HepG2 (cell line): ENCODE measurements around the gene SPC24. TPM values are rescaled to one million over a fixed set of nuclear protein-coding genes. Genes with fewer than 3 reads are reported as not detected.
A peak's percentile ranks its signal among the peaks of the same experiment; 100 is the strongest.

ENCODE experiments used
- ARID2 ChIP-seq: sonication (generic); formaldehyde crosslinking; IDR thresholded peaks from 2 replicates; pipeline ENCODE4 v1.8.1; 2022; ENCODE audit warnings: mild to moderate bottlenecking, missing genetic modification reagents, borderline replicate concordance
- BORCS8-MEF2B ChIP-seq: sonication (generic); formaldehyde crosslinking; IDR thresholded peaks from 2 replicates; pipeline ENCODE4 v1.8.0; 2022; ENCODE audit warnings: mild to moderate bottlenecking, missing genetic modification reagents
- E2F1 ChIP-seq: sonication (generic); formaldehyde crosslinking; IDR thresholded peaks from 2 replicates; pipeline ENCODE4 v1.5.0; 2020; ENCODE audit warnings: missing genetic modification reagents
- E2F2 ChIP-seq: sonication (generic); formaldehyde crosslinking; IDR thresholded peaks from 2 replicates; pipeline ENCODE4 v1.4.0; 2020; ENCODE audit warnings: missing genetic modification reagents, borderline replicate concordance
- E2F5 ChIP-seq: sonication (generic); formaldehyde crosslinking; conservative IDR thresholded peaks from 2 replicates; pipeline ENCODE4 v1.4.0; 2020; ENCODE audit warnings: missing genetic modification reagents
- EHMT2 ChIP-seq: fragments of 200-600 bp; sonication (generic); IDR thresholded peaks from 2 replicates; pipeline ENCODE4 v1.7.0; 2017; ENCODE audit warnings: antibody characterized with exemption, low read depth, low read length, borderline replicate concordance
- FOXA3 ChIP-seq: IDR thresholded peaks from 2 replicates; pipeline ENCODE4 v1.6.1; 2016; ENCODE audit warnings: missing genetic modification reagents, missing compliant biosample characterization
- GATAD1 ChIP-seq: IDR thresholded peaks from 2 replicates; pipeline ENCODE4 v1.6.1; 2016; ENCODE audit warnings: missing genetic modification reagents, missing compliant biosample characterization
- HCFC1 ChIP-seq: fragments of 150-350 bp; IDR thresholded peaks from 2 replicates; pipeline ENCODE4 v1.6.1; 2014; ENCODE audit warnings: low read depth, low read length
- KDM3A ChIP-seq: IDR thresholded peaks from 2 replicates; pipeline ENCODE4 v1.6.1; 2018; ENCODE audit warnings: low read depth, missing compliant biosample characterization
- LCORL ChIP-seq, 2 experiments: fragments of 450-650 bp in 1 of 2; sonication (generic) in 1 of 2; formaldehyde crosslinking in 1 of 2; IDR thresholded peaks; 2 replicates each; pipeline versions ENCODE4 v1.5.0 to v1.6.1; 2017 to 2020; ENCODE audit warnings: antibody characterized with exemption in 1 of 2, missing genetic modification reagents in 1 of 2
- MAFG ChIP-seq: sonication (generic); formaldehyde crosslinking; IDR thresholded peaks from 2 replicates; pipeline ENCODE4 v1.5.1; 2020; ENCODE audit warnings: mild to moderate bottlenecking, missing genetic modification reagents
- MLX ChIP-seq: IDR thresholded peaks from 2 replicates; pipeline ENCODE4 v1.6.1; 2016
- NAIF1 ChIP-seq: sonication (generic); formaldehyde crosslinking; IDR thresholded peaks from 2 replicates; pipeline ENCODE4 v1.5.0; 2020; ENCODE audit warnings: mild to moderate bottlenecking, missing genetic modification reagents, borderline replicate concordance
- NFE2L1 ChIP-seq: sonication (generic); formaldehyde crosslinking; IDR thresholded peaks from 2 replicates; pipeline ENCODE4 v1.4.0; 2020; ENCODE audit warnings: missing genetic modification reagents, mild to moderate bottlenecking, borderline replicate concordance
- NFIB ChIP-seq: sonication (generic); formaldehyde crosslinking; IDR thresholded peaks from 2 replicates; pipeline ENCODE4 v1.9.0; 2021; ENCODE audit warnings: missing genetic modification reagents, mild to moderate bottlenecking, borderline replicate concordance
- POLR2A ChIP-seq, 2 experiments: IDR thresholded peaks; 2 replicates each; pipeline ENCODE4 v1.6.1; 2011; ENCODE audit warnings: low read depth in 2 of 2, low read length in 2 of 2, mild to moderate bottlenecking in 1 of 2, moderate library complexity in 1 of 2; ENCODE audit not compliant: insufficient read depth in 1 of 2
- POLR2AphosphoS5 ChIP-seq: IDR thresholded peaks from 2 replicates; pipeline ENCODE4 v1.6.1; 2012; ENCODE audit warnings: low read depth, low read length
- SMC3 ChIP-seq: IDR thresholded peaks from 2 replicates; pipeline ENCODE4 v1.6.1; 2011; ENCODE audit warnings: low read length, improper control_type of control experiment
- SNAI1 ChIP-seq: sonication (generic); formaldehyde crosslinking; IDR thresholded peaks from 2 replicates; pipeline ENCODE4 v1.5.0; 2020; ENCODE audit warnings: mild to moderate bottlenecking, missing genetic modification reagents, borderline replicate concordance
- SP140L ChIP-seq: sonication (generic); formaldehyde crosslinking; IDR thresholded peaks from 2 replicates; pipeline ENCODE4 v1.4.0; 2020; ENCODE audit warnings: missing genetic modification reagents, borderline replicate concordance
- SYNCRIP ChIP-seq: fragments of 200-400 bp; formaldehyde crosslinking; IDR thresholded peaks from 2 replicates; pipeline ENCODE4 v1.6.1; 2018; ENCODE audit warnings: mild to moderate bottlenecking, low read depth, low read length; ENCODE audit not compliant: insufficient read depth
- TAF15 ChIP-seq: fragments of 200-400 bp; formaldehyde crosslinking; IDR thresholded peaks from one replicate; pipeline ENCODE4 v1.6.1; 2018; ENCODE audit warnings: mild to moderate bottlenecking, low read depth, low read length; ENCODE audit not compliant: poor library complexity, severe bottlenecking
- THAP7 ChIP-seq: sonication (generic); formaldehyde crosslinking; IDR thresholded peaks from 2 replicates; pipeline ENCODE4 v1.8.1; 2023; ENCODE audit warnings: mild to moderate bottlenecking, missing genetic modification reagents
- ZKSCAN5 ChIP-seq: sonication (generic); formaldehyde crosslinking; IDR thresholded peaks from 2 replicates; pipeline ENCODE4 v1.5.1; 2020; ENCODE audit warnings: mild to moderate bottlenecking, missing genetic modification reagents
- ZNF24 ChIP-seq: fragments of 450-650 bp; IDR thresholded peaks from 2 replicates; pipeline ENCODE4 v1.6.1; 2017; ENCODE audit warnings: antibody characterized with exemption, mild to moderate bottlenecking
- ZNF841 ChIP-seq: sonication (generic); formaldehyde crosslinking; IDR thresholded peaks from 2 replicates; pipeline ENCODE4 v1.8.1; 2023; ENCODE audit warnings: missing genetic modification reagents, borderline replicate concordance
- polyA plus RNA-seq, 8 experiments: library from polyadenylated mRNA; depleted of rRNA in 3 of 8; stranded (reverse) in 7 of 8; unstranded in 1 of 8; fragments of >200 nt; fragmentation: Illumina TruSeq in 4 of 8; extraction: Trizol in 4 of 8; gene quantifications; 2 replicates each; pipeline versions ENCODE4 v1.2.1 to v1.2.3, GENCODE V29; 2011 to 2016; ENCODE audit warnings: low read depth in 4 of 8, missing spikeins in 1 of 8, mixed read lengths in 1 of 8; ENCODE audit not compliant: insufficient read depth in 1 of 8
- total RNA-seq, 5 experiments: library from RNA; depleted of rRNA; stranded (reverse); fragments of >200 nt; fragmentation: Illumina TruSeq; extraction: Trizol; gene quantifications; 2 replicates each; pipeline ENCODE4 v1.2.3, GENCODE V29; 2016; ENCODE audit warnings: low read depth in 1 of 5

The SPC24 gene
- total and polyA plus RNA-seq, 2 of the 13 experiments (the other 11 are each of a cell fraction or from before 2014, with no cell fraction given): 10.0 to 46.2 TPM

- TF ChIP-seq THAP7 (CRISPR knock-in tag) (no peak), SP140L (no peak), BORCS8-MEF2B (no peak), MLX (CRISPR knock-in tag) (0 out of 2 replicates have a peak, but pooled peaks have one; percentile 27), ARID2 (CRISPR knock-in tag) (no peak), TAF15 (peak; percentile 68), E2F5 (CRISPR knock-in tag) (no peak), POLR2A (IDR thresholded peaks at IDR 0.05; ENCODE audit: insufficient read depth in 1 of 2, low read depth in 2 of 2, low read length in 2 of 2) (peak in 1 of 2 experiments; percentile 65; a peak in 2 of 4 replicates), POLR2AphosphoS5 (peak; percentile 44; the same call in 1 of the 2 replicates), KDM3A (CRISPR knock-in tag) (no peak; the same call in none of the 2 replicates), NFIB (CRISPR knock-in tag) (no peak), NAIF1 (CRISPR knock-in tag) (no peak), GATAD1 (CRISPR knock-in tag) (no peak), HCFC1 (no peak), ZKSCAN5 (CRISPR knock-in tag) (no peak), NFE2L1 (no peak), MAFG (CRISPR knock-in tag) (no peak), SYNCRIP (no peak), ZNF841 (CRISPR knock-in tag) (no peak), EHMT2 (no peak), E2F2 (CRISPR knock-in tag) (no peak), LCORL (IDR thresholded peaks at IDR 0.05) (no peak), LCORL (CRISPR knock-in tag; IDR thresholded peaks at IDR 0.05) (peak; percentile 88), E2F1 (CRISPR knock-in tag) (no peak), SNAI1 (CRISPR knock-in tag) (peak; percentile 80; the same call in 1 of the 2 replicates), ZNF24 (no peak), SMC3 (no peak), FOXA3 (peak; percentile 44; the same call in 1 of the 2 replicates)
Observed at GRCh38 chr19:11142528-11143171, 12.9 kb downstream of the SPC24 start (continued).
